DMS153 treated with DMSO at 0.1 percent for 48 hours (cell line): ENCODE results near the gene CUTC.
"Not testable (repeated sequence)": the region's sequence is repeated elsewhere in the genome, so short reads cannot be mapped to it uniquely, and the experiment has no call there.

Experiments used
- DNase-seq: peaks from one replicate; lab custom pipeline; 2025; ENCODE audit not compliant: unreplicated experiment; lab: John Stamatoyannopoulos, UW

Gene CUTC

GRCh38 chr10:99732033-99732842 lies at the start of gene CUTC, which contains the start of gene COX15:
CUTC (plus strand) TSS chr10:99732234; CDS start chr10:99732349, 115 bp downstream.
COX15 (minus strand) TSS chr10:99732127; CDS start chr10:99732049, 78 bp downstream.
- peak; percentile 88 for DNase-seq

GRCh38 chr10:99682752-99683151 lies 49.3 kb upstream of the CUTC start:
- DNase-seq: no peak

- DNase-seq: no peak
Observed at GRCh38 chr10:99685597-99685967, 46.5 kb upstream of the CUTC start.

GRCh38 chr10:99689461-99689860 lies 42.6 kb upstream of the CUTC start:
- DNase-seq: no peak

- DNase-seq: no peak
Observed at GRCh38 chr10:99693933-99694583, 38.0 kb upstream of the CUTC start.

GRCh38 chr10:99695761-99696160 lies 36.3 kb upstream of the CUTC start:
- DNase-seq: no peak

- DNase-seq: no peak
Observed at GRCh38 chr10:99698504-99699080, 33.4 kb upstream of the CUTC start.

GRCh38 chr10:99700649-99701048 lies 31.4 kb upstream of the CUTC start:
- DNase-seq: no peak

GRCh38 chr10:99708428-99709012 lies 23.5 kb upstream of the CUTC start:
- DNase-seq: no peak

GRCh38 chr10:99709480-99710229 lies 22.4 kb upstream of the CUTC start:
- no peak for DNase-seq

GRCh38 chr10:99711129-99711719 lies 20.8 kb upstream of the CUTC start:
- DNase-seq: peak; percentile 34

- no peak for DNase-seq
Observed at GRCh38 chr10:99714446-99714845, 17.6 kb upstream of the CUTC start.

- no peak for DNase-seq
Observed at GRCh38 chr10:99720387-99720786, 11.6 kb upstream of the CUTC start.

- no peak for DNase-seq
Observed at GRCh38 chr10:99730026-99730425, 2.0 kb upstream of the CUTC start.

- no peak for DNase-seq
Observed at GRCh38 chr10:99731306-99732032, 565 bp upstream of the CUTC start.

- no peak for DNase-seq
Observed at GRCh38 chr10:99733366-99733765, 1.3 kb downstream of the CUTC start.

GRCh38 chr10:99734111-99734510 lies 2.1 kb downstream of the CUTC start:
- DNase-seq: not testable (repeated sequence)

GRCh38 chr10:99740260-99740659 lies 8.2 kb downstream of the CUTC start:
- DNase-seq: no peak

- no peak for DNase-seq
Observed at GRCh38 chr10:99740933-99741559, 9.0 kb downstream of the CUTC start.
